ENCODE results near the gene IL17D. TPM values are rescaled to one million over a fixed set of nuclear protein-coding genes. Genes with fewer than 3 reads are reported as not detected.
A peak's percentile ranks its signal among the peaks of the same experiment; 100 is the strongest.

Gene IL17D
- polyA plus RNA-seq, 1 experiment: 0.48 TPM

GRCh38 chr13:20701461-20701860 is 2.0 kb upstream of the IL17D start:
- Histone ChIP-seq H3K4me3 (ENCODE audit: low read depth, low read length) (no peak overlapping the region), H3K27me3 (ENCODE audit: control insufficient read depth, insufficient read depth, low read length) (no peaks in the 10 kb centered on the region), H3K36me3 (ENCODE audit: control insufficient read depth, insufficient read depth, low read length) (no peaks in the 10 kb centered on the region)
- no peak for TF ChIP-seq CTCF (IDR thresholded peaks at IDR 0.05; ENCODE audit: insufficient read depth, low read depth, low read length)
- no peak for DNase-seq (ENCODE audit: low read depth)
- ChIA-PET CTCF (interaction anchor here (0.7 to 4.5 kb wide), 3 partner anchors 11 to 127 kb away, joined by 3 to 18 read pairs (median 4); no protein-coding TSS in a partner anchor), POLR2A (no interaction called here)

GRCh38 chr13:20702530-20702914 is 977 bp upstream of the IL17D start:
- DNase-seq (ENCODE audit: low read depth): no peak
- no peak for TF ChIP-seq CTCF (IDR thresholded peaks at IDR 0.05; ENCODE audit: insufficient read depth, low read depth, low read length)
- POLR2A ChIA-PET: no interaction called here
- Histone ChIP-seq H3K27me3 (ENCODE audit: control insufficient read depth, insufficient read depth, low read length) (no peaks in the 10 kb centered on the region), H3K4me3 (ENCODE audit: low read depth, low read length) (peak overlapping the region; percentile 57), H3K36me3 (ENCODE audit: control insufficient read depth, insufficient read depth, low read length) (no peaks in the 10 kb centered on the region)
- CTCF ChIA-PET: interaction anchor here (0.7 to 4.5 kb wide), 5 partner anchors 12 to 775 kb away, joined by 3 to 18 read pairs (median 3); no protein-coding TSS in a partner anchor

GRCh38 chr13:20703780-20704458 is 420 bp downstream of the IL17D start:
- Histone ChIP-seq H3K27me3 (ENCODE audit: control insufficient read depth, insufficient read depth, low read length) (no peaks in the 10 kb centered on the region), H3K4me3 (ENCODE audit: low read depth, low read length) (peak overlapping the region; percentile 45), H3K36me3 (ENCODE audit: control insufficient read depth, insufficient read depth, low read length) (no peaks in the 10 kb centered on the region)
- CTCF ChIA-PET: interaction anchor here (0.6 to 4.5 kb wide), 14 partner anchors 11 to 769 kb away, joined by 3 to 18 read pairs (median 3); no protein-coding TSS in a partner anchor
- DNase-seq (ENCODE audit: low read depth): no peak
- POLR2A ChIA-PET: no interaction called here
- TF ChIP-seq CTCF (IDR thresholded peaks at IDR 0.05; ENCODE audit: insufficient read depth, low read depth, low read length): peak; percentile 52

- no peak for TF ChIP-seq CTCF (IDR thresholded peaks at IDR 0.05; ENCODE audit: insufficient read depth, low read depth, low read length)
- POLR2A ChIA-PET: no interaction called here
- CTCF ChIA-PET: interaction anchor here (0.7 to 4.5 kb wide), 13 partner anchors 10 to 769 kb away, joined by 3 to 18 read pairs (median 4); no protein-coding TSS in a partner anchor
- H3K4me3 ChIP-seq (ENCODE audit: low read depth, low read length): peak overlapping the region; percentile 45
- no peak for DNase-seq (ENCODE audit: low read depth)
- no peaks in the 10 kb centered on the region for H3K27me3 ChIP-seq (ENCODE audit: control insufficient read depth, insufficient read depth, low read length)
- H3K36me3 ChIP-seq (ENCODE audit: control insufficient read depth, insufficient read depth, low read length): no peaks in the 10 kb centered on the region
Observed at GRCh38 chr13:20704459-20705069, 1.1 kb downstream of the IL17D start.

- CTCF ChIA-PET: no interaction called here
- Histone ChIP-seq H3K27me3 (ENCODE audit: control insufficient read depth, insufficient read depth, low read length) (no peaks in the 10 kb centered on the region), H3K4me3 (ENCODE audit: low read depth, low read length) (no peak overlapping the region), H3K36me3 (ENCODE audit: control insufficient read depth, insufficient read depth, low read length) (no peaks in the 10 kb centered on the region)
- DNase-seq (ENCODE audit: low read depth): no peak
- no peak for TF ChIP-seq CTCF (IDR thresholded peaks at IDR 0.05; ENCODE audit: insufficient read depth, low read depth, low read length)
- POLR2A ChIA-PET: no interaction called here
Observed at GRCh38 chr13:20706661-20707060, 3.2 kb downstream of the IL17D start.
